MM.1S (cell line): ENCODE results near the gene CDC16.

ENCODE experiments used
- DNase-seq: peaks from one replicate; pipeline ENCODE4 v3.0.0-alpha.2; 2015
- H2AFZ ChIP-seq: fragments of 300-600 bp; sonication (generic); 2 replicates; pipeline ENCODE4 v1.6.0; 2016; ENCODE audit warnings: antibody characterized with exemption, low read length
- H3F3A ChIP-seq: fragments of 300-600 bp; sonication (generic); 2 replicates; pipeline ENCODE4 v1.6.1; 2016; ENCODE audit warnings: mild to moderate bottlenecking, antibody characterized with exemption, low read length, moderate library complexity, mixed read lengths; ENCODE audit not compliant: insufficient read depth
- H3K27ac ChIP-seq: fragments of 300-600 bp; sonication (generic); 2 replicates; pipeline ENCODE4 v1.5.1; 2016; ENCODE audit warnings: mild to moderate bottlenecking, low read length
- H3K27me3 ChIP-seq: fragments of 300-600 bp; sonication (generic); replicated peaks from 2 replicates; pipeline ENCODE4 v1.6.0; 2016; ENCODE audit warnings: low read length; ENCODE audit not compliant: insufficient read depth
- H3K36me3 ChIP-seq: fragments of 300-600 bp; sonication (generic); replicated peaks from 2 replicates; pipeline ENCODE4 v1.6.1; 2016; ENCODE audit warnings: mild to moderate bottlenecking, low read length, mixed read lengths; ENCODE audit not compliant: insufficient read depth
- H3K4me1 ChIP-seq: fragments of 300-600 bp; sonication (generic); 2 replicates; pipeline ENCODE4 v1.6.1; 2016; ENCODE audit warnings: low read length, mixed read lengths
- H3K4me2 ChIP-seq: fragments of 300-600 bp; sonication (generic); 2 replicates; pipeline ENCODE4 v1.6.0; 2016; ENCODE audit warnings: low read depth, low read length
- H3K4me3 ChIP-seq: fragments of 300-600 bp; sonication (generic); 2 replicates; pipeline ENCODE4 v1.5.1; 2016; ENCODE audit warnings: low read length, mixed read lengths
- H3K79me2 ChIP-seq: fragments of 300-600 bp; sonication (generic); 2 replicates; pipeline ENCODE4 v1.6.1; 2016; ENCODE audit warnings: mixed run types, low read length, mixed read lengths
- H3K9ac ChIP-seq: fragments of 300-600 bp; sonication (generic); 2 replicates; pipeline ENCODE4 v1.6.1; 2016; ENCODE audit warnings: low read length, mixed read lengths
- H3K9me2 ChIP-seq: fragments of 300-600 bp; sonication (generic); replicated peaks from 2 replicates; pipeline ENCODE4 v1.6.1; 2016; ENCODE audit warnings: mild to moderate bottlenecking, low read length, mixed read lengths; ENCODE audit not compliant: insufficient read depth
- H3K9me3 ChIP-seq: fragments of 300-600 bp; sonication (generic); replicated peaks from 2 replicates; pipeline ENCODE4 v1.6.1; 2016; ENCODE audit warnings: mild to moderate bottlenecking, low read length, mixed read lengths; ENCODE audit not compliant: insufficient read depth
- H4K20me1 ChIP-seq: fragments of 300-600 bp; sonication (generic); 2 replicates; pipeline ENCODE4 v1.6.1; 2016; ENCODE audit warnings: mild to moderate bottlenecking, low read length, moderate library complexity, mixed read lengths; ENCODE audit not compliant: insufficient read depth
- CTCF ChIP-seq: fragments of 300-600 bp; sonication (generic); IDR thresholded peaks from 2 replicates; pipeline ENCODE4 v1.5.1; 2016; ENCODE audit warnings: antibody characterized with exemption, low read length, mixed read lengths
- EZH2 ChIP-seq: fragments of 300-600 bp; sonication (generic); optimal IDR thresholded peaks from 2 replicates; pipeline ENCODE3; 2017; ENCODE audit warnings: low read depth, mild to moderate bottlenecking, antibody characterized with exemption, low read length, mixed read lengths
- EZH2phosphoT487 ChIP-seq: fragments of 300-600 bp; sonication (generic); IDR thresholded peaks from 2 replicates; pipeline ENCODE4 v1.6.1; 2018; ENCODE audit warnings: antibody characterized with exemption, low read length

CDC16 gene

GRCh38 chr13:114204894-114205293 lies 29.8 kb upstream of the CDC16 start:
- H3K4me3 ChIP-seq = no peak overlapping the region
- no peak overlapping the region for H2AFZ ChIP-seq
- no peak for DNase-seq
- H3K36me3 ChIP-seq = no peaks in the 10 kb centered on the region
- no peaks in the 10 kb centered on the region for H3K79me2 ChIP-seq
- no peak for TF ChIP-seq EZH2phosphoT487
- no peak for TF ChIP-seq EZH2
- no peak for TF ChIP-seq CTCF
- H4K20me1 ChIP-seq = no peaks in the 10 kb centered on the region
- no peaks in the 10 kb centered on the region for H3K27me3 ChIP-seq
- H3K9me3 ChIP-seq = no peaks in the 10 kb centered on the region
- H3K4me1 ChIP-seq = no peaks in the 10 kb centered on the region
- no peaks in the 10 kb centered on the region for H3F3A ChIP-seq
- H3K9me2 ChIP-seq = no peaks in the 10 kb centered on the region
- H3K9ac ChIP-seq = no peak overlapping the region
- no peak overlapping the region for H3K4me2 ChIP-seq
- no peak overlapping the region for H3K27ac ChIP-seq

GRCh38 chr13:114208134-114208533 lies 26.6 kb upstream of the CDC16 start:
- TF ChIP-seq EZH2 = no peak
- no peak for TF ChIP-seq CTCF
- TF ChIP-seq EZH2phosphoT487 = no peak
- H3K4me2 ChIP-seq = no peak overlapping the region

GRCh38 chr13:114211446-114212157 lies 23.1 kb upstream of the CDC16 start:
- no peaks in the 10 kb centered on the region for H3K4me1 ChIP-seq
- H3K27ac ChIP-seq = no peak overlapping the region
- no peaks in the 10 kb centered on the region for H3K9me3 ChIP-seq
- no peaks in the 10 kb centered on the region for H4K20me1 ChIP-seq
- no peak for DNase-seq
- no peak overlapping the region for H3K4me2 ChIP-seq
- no peaks in the 10 kb centered on the region for H3F3A ChIP-seq
- no peaks in the 10 kb centered on the region for H3K9me2 ChIP-seq
- H2AFZ ChIP-seq = no peak overlapping the region
- no peaks in the 10 kb centered on the region for H3K27me3 ChIP-seq
- no peaks in the 10 kb centered on the region for H3K79me2 ChIP-seq
- no peak overlapping the region for H3K9ac ChIP-seq
- no peak for TF ChIP-seq EZH2
- no peak for TF ChIP-seq EZH2phosphoT487
- TF ChIP-seq CTCF = no peak
- no peaks in the 10 kb centered on the region for H3K36me3 ChIP-seq
- H3K4me3 ChIP-seq = no peak overlapping the region

More at GRCh38 chr13:114208134-114208533, 26.6 kb upstream of the CDC16 start:
- no peak for DNase-seq
- Histone ChIP-seq H3K9me2 (no peaks in the 10 kb centered on the region), H3K4me1 (no peaks in the 10 kb centered on the region), H3K9ac (no peak overlapping the region), H3K27ac (no peak overlapping the region), H3F3A (no peaks in the 10 kb centered on the region), H3K36me3 (no peaks in the 10 kb centered on the region), H3K79me2 (no peaks in the 10 kb centered on the region), H4K20me1 (no peaks in the 10 kb centered on the region), H3K27me3 (no peaks in the 10 kb centered on the region), H3K4me3 (no peak overlapping the region), H2AFZ (no peak overlapping the region), H3K9me3 (no peaks in the 10 kb centered on the region)
